ENCODE results near the gene CARD14.
"Not testable (repeated sequence)": the region's sequence is repeated elsewhere in the genome, so short reads cannot be mapped to it uniquely, and the experiment has no call there.

The CARD14 gene

GRCh38 chr17:80253631-80254395, 84.0 kb downstream of the CARD14 start:
- TF ChIP-seq CTCF (IDR thresholded peaks at IDR 0.05; ENCODE audit: insufficient read depth, low read length, missing control alignments) = no peak
- no peak overlapping the region for H3K4me3 ChIP-seq (ENCODE audit: low read depth, low read length)
- ChIA-PET CTCF (interaction anchor here (1.1 to 1.5 kb wide), 4 partner anchors 10 to 245 kb away, joined by 3 to 4 read pairs (median 3); no protein-coding TSS in a partner anchor), POLR2A (no interaction called here)
- DNase-seq (ENCODE audit: low read depth, low spot score) = no peak

GRCh38 chr17:80254396-80255251, 84.8 kb downstream of the CARD14 start:
- ChIA-PET POLR2A (no interaction called here), CTCF (interaction anchor here (0.6 to 1.3 kb wide), 2 partner anchors 153 to 992 kb away, joined by 3 to 4 read pairs; partner anchors contain the start of gene GAA)
- no peak for TF ChIP-seq CTCF (IDR thresholded peaks at IDR 0.05; ENCODE audit: insufficient read depth, low read length, missing control alignments)
- peak; percentile 83 for DNase-seq (ENCODE audit: low read depth, low spot score)
- no peak overlapping the region for H3K4me3 ChIP-seq (ENCODE audit: low read depth, low read length)

GRCh38 chr17:80256034-80256350, 86.2 kb downstream of the CARD14 start:
- POLR2A ChIA-PET = no interaction called here
- CTCF ChIA-PET = interaction anchor here (1.3 kb wide), 1 partner anchor 154 kb away, joined by 4 read pairs; the partner anchor contains the start of gene GAA
- no peak overlapping the region for H3K4me3 ChIP-seq (ENCODE audit: low read depth, low read length)
- DNase-seq (ENCODE audit: low read depth, low spot score) = no peak
- TF ChIP-seq CTCF (IDR thresholded peaks at IDR 0.05; ENCODE audit: insufficient read depth, low read length, missing control alignments) = no peak

- no peak for DNase-seq (ENCODE audit: low read depth, low spot score)
- ChIA-PET POLR2A (no interaction called here), CTCF (no interaction called here)
- TF ChIP-seq CTCF (IDR thresholded peaks at IDR 0.05; ENCODE audit: insufficient read depth, low read length, missing control alignments) = no peak
- no peak overlapping the region for H3K4me3 ChIP-seq (ENCODE audit: low read depth, low read length)
These were observed 87.9 kb downstream of the CARD14 start for GRCh38 chr17:80257716-80258213.

GRCh38 chr17:80258296-80258695, 88.5 kb downstream of the CARD14 start:
- CTCF ChIA-PET; H3K4me3 ChIP-seq (ENCODE audit: low read depth, low read length); POLR2A ChIA-PET; DNase-seq (ENCODE audit: low read depth, low spot score): not testable (repeated sequence)
